GM12892 (cell line): ENCODE results near the gene RPS27.

ENCODE experiments used
- POLR2A ChIP-seq: IDR thresholded peaks from 2 replicates; pipeline ENCODE4 v1.6.1; 2011; ENCODE audit warnings: low read depth, low read length, control low read depth
- POLR2AphosphoS5 ChIP-seq: IDR thresholded peaks from 2 replicates; pipeline ENCODE4 v1.6.1; 2011; ENCODE audit warnings: low read depth, low read length, control low read depth

DNA sequence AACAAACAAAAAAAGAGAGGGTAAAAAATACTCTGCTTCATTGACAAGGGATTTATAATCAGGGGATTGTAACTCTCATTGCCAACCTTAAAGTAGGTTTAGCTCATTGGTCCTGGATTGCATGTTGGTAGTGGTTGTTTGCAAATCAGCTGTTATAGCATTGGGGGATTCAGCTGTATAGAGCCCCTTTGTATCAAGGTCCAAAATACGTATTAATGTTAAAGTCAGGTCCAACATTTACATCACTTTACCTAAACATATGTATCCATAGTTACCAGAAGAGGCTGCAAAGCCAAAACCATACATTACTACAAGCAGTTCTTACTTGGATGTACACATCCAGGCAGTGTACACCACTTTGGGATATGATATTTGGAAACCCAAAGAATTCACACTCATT lies 29.4 kb downstream of the RPS27 start:
- TF ChIP-seq POLR2A, result no peak
- TF ChIP-seq POLR2AphosphoS5, result no peak
